ENCODE data around the gene PLXNC1. TPM values are rescaled to one million over a fixed set of nuclear protein-coding genes. Genes with fewer than 3 reads are reported as not detected.

The PLXNC1 gene
- total RNA-seq, 1 donor from 2014 or later, result 4.4 TPM

- intact Hi-C loops (cut with DNase I), result no loop called here
- DNase-seq (ENCODE audit: low spot score), result no peak
Measured at GRCh38 chr12:94127239-94128131, 20.9 kb upstream of the PLXNC1 start.

GRCh38 chr12:94128280-94128679 lies 20.1 kb upstream of the PLXNC1 start:
- intact Hi-C loops (cut with DNase I), result no loop called here
- no peak for DNase-seq (ENCODE audit: low spot score)

DNA sequence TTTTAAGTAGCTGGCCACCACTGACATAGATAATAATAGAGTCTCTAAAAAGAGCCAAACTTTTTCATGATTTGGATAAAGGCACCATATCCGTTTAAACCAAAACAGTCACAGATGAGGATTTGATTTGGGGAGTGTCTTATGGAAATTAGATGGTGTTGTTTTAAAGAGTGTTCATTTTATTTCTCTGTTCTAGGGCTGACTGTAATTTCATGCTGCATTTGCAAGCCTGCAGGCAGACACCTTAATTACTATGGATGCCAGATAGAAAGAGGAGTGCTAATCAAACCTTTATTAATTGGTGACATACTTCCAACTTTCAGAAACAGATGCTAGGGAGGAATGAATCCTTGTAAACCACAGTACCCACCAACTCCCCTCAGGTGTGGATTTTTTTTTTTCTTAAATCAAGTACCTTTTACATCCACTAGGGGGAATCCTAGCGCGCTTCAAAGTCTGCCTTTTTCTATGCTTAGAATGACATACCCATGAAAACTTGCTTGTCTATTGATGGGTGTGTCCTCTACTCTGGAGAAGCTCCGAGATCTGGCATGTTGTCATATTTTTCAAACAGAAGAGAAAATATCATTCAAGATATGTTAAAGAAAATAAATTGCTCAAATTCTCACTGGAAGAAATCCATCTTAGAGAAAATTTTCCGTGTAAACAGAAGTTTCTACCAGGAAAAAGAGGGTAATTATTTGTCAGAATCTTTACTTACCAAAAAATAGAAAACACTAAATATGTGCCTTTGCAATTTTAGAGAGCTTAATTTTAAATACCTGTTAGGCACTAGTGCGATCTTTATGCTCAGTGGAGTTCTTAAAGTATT lies 14.2 kb upstream of the PLXNC1 start:
- intact Hi-C loops (cut with DNase I), result loop anchor here (1.0 kb wide), 1 partner anchor 398 kb away; no protein-coding TSS in a partner anchor
- no peak for DNase-seq (ENCODE audit: low spot score)

- intact Hi-C loops (cut with DNase I), result no loop called here
- no peak for DNase-seq (ENCODE audit: low spot score)
Measured at GRCh38 chr12:94135896-94136295, 12.5 kb upstream of the PLXNC1 start.

DNA sequence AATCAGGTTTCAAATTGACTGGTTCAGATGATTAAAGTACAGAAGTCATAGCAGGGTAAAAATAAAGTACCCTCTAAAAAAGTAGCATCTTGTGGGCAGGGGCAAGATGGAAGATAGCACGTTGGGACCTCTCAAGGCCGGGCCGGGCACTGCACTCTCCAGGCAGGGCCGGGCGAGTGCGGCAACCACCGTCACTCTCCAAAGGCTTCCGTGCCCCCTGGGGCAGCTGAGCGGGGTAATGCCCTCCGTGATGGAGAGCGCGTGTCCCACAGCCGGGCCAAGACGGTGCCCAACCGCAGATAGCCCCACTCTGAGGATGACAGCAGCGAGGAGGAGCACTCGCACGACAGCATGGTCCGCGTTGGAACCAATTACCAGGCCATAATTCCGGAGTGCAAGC lies 8.6 kb upstream of the PLXNC1 start:
- intact Hi-C loops (cut with DNase I), result no loop called here
- DNase-seq (ENCODE audit: low spot score), result no peak

DNA sequence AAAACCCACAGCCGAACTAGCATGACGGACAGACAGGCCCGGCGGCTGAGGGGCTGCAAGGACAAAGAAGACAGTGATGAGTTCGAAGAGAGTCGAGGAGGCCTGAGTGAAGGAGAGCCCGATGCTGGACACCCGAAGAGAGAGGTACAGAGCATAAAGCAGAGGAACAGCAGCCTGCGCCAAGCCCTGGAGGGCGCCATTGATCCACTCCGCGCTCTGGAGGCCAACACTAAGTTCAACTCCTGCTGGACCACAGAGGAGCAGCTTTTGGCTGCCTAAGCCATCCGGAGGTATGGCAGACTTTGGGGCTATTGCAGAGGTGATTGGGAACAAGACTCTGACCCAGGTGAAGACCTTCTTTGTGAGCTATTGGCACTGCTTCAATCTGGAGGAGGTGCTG lies 7.8 kb upstream of the PLXNC1 start:
- no peak for DNase-seq (ENCODE audit: low spot score)
- intact Hi-C loops (cut with DNase I), result no loop called here

- intact Hi-C loops (cut with DNase I), result no loop called here
- no peak for DNase-seq (ENCODE audit: low spot score)
Measured at GRCh38 chr12:94141004-94141764, 7.2 kb upstream of the PLXNC1 start.

- DNase-seq (ENCODE audit: low spot score), result no peak
- intact Hi-C loops (cut with DNase I), result no loop called here
Measured at GRCh38 chr12:94141892-94142291, 6.5 kb upstream of the PLXNC1 start.

DNA sequence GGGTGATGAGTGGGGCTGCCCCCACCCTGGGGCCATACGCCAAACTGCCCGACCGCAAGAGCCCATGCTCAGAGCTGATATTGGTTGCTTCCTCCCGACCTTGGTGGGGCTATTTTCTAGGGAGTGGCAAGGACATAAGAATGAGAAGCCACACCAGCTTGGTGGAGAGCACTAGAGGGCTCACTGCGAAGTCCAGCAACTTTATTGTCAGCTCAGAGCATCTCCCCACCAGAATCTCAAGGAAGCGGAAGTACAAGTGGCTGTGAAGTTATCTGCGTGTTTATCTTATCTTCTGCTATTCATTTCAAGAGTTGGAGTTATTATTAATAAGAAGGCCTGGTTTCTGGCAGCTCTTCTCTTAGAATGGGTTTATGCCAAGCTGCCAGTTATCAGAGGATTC lies 4.9 kb upstream of the PLXNC1 start:
- intact Hi-C loops (cut with DNase I), result no loop called here

DNA sequence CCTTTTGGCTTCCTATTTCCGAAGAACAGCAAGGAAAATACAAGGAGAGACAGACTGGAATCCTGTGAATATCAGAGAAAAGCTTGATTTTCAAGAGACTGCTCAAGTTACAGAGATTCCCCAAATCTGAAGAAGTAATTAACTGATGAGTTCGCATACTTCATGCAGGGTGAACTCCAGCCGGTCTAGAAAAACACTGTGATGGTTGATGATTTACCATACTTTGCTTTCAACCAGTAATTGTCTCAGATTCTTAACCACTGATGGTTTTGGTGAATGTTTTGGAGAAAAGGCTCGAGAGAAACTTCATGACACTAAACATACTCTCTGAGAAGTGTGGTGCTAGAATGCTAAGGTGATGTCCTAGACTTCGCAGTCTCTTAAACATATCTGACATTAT lies 4.4 kb upstream of the PLXNC1 start:
- no peak for DNase-seq (ENCODE audit: low spot score)
- intact Hi-C loops (cut with DNase I), result loop anchor here (2.0 kb wide), 1 partner anchor 291 kb away; no protein-coding TSS in a partner anchor

More for the DNA sequence above, 4.9 kb upstream of the PLXNC1 start:
- no peak for DNase-seq (ENCODE audit: low spot score)

- intact Hi-C loops (cut with DNase I), result loop anchor here (2.0 to 5.0 kb wide), 4 partner anchors 113 to 1193 kb away; no protein-coding TSS in a partner anchor
- no peak for DNase-seq (ENCODE audit: low spot score)
Measured at GRCh38 chr12:94144781-94145180, 3.6 kb upstream of the PLXNC1 start.

GRCh38 chr12:94145191-94145983 lies 3.0 kb upstream of the PLXNC1 start:
- intact Hi-C loops (cut with DNase I), result loop anchor here (2.0 to 5.0 kb wide), 4 partner anchors 112 to 1192 kb away; no protein-coding TSS in a partner anchor
- DNase-seq (ENCODE audit: low spot score), result no peak

- intact Hi-C loops (cut with DNase I), result loop anchor here (5.0 kb wide), 3 partner anchors 111 to 1191 kb away; no protein-coding TSS in a partner anchor
- DNase-seq (ENCODE audit: low spot score), result no peak
Measured at GRCh38 chr12:94146166-94146936, 2.0 kb upstream of the PLXNC1 start.

DNA sequence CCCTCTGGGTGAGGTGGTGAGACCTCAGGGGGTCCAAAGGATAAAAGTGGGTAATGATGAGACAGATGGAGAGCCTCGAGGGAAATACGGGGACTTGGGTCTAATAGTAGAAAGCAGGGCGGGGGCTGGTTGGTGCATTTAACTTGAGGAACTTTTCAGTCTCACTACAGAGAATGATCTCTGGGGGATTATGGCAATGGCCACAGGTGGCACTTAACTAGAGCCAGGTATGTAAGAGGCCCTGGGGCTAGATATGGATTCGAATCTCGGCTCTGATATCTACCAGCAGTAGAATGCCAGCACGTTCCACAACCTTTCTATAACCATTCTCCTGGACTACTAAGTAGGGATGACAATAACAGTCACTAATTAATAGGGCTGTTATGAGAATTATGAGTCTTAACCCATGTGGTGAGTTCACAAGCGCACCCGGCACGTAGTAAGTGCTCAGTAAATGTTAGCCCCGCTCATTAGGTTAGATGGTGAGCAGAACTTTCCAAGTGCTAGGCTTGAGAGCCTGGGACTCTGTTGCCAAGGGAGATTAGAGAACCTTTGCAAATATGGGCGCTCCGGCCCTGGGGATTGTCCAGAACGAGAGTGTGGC lies 888 bp upstream of the PLXNC1 start:
- intact Hi-C loops (cut with DNase I), result loop anchor here (5.0 kb wide), 3 partner anchors 110 to 1190 kb away; no protein-coding TSS in a partner anchor

GRCh38 chr12:94148739-94149118 lies 352 bp downstream of the PLXNC1 start:
- intact Hi-C loops (cut with DNase I), result loop anchor here (5.0 kb wide), 3 partner anchors 109 to 1189 kb away; no protein-coding TSS in a partner anchor
- DNase-seq (ENCODE audit: low spot score), result no peak

More for the DNA sequence above, 888 bp upstream of the PLXNC1 start:
- no peak for DNase-seq (ENCODE audit: low spot score)

DNA sequence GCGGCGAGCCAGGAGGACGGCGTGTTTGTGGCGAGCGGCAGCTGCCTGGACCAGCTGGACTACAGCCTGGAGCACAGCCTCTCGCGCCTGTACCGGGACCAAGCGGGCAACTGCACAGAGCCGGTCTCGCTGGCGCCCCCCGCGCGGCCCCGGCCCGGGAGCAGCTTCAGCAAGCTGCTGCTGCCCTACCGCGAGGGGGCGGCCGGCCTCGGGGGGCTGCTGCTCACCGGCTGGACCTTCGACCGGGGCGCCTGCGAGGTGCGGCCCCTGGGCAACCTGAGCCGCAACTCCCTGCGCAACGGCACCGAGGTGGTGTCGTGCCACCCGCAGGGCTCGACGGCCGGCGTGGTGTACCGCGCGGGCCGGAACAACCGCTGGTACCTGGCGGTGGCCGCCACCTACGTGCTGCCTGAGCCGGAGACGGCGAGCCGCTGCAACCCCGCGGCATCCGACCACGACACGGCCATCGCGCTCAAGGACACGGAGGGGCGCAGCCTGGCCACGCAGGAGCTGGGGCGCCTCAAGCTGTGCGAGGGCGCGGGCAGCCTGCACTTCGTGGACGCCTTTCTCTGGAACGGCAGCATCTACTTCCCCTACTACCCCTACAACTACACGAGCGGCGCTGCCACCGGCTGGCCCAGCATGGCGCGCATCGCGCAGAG lies 873 bp downstream of the PLXNC1 start:
- intact Hi-C loops (cut with DNase I), result loop anchor here (5.0 kb wide), 3 partner anchors 108 to 1188 kb away; no protein-coding TSS in a partner anchor
- DNase-seq (ENCODE audit: low spot score), result peak; percentile 81

DNA sequence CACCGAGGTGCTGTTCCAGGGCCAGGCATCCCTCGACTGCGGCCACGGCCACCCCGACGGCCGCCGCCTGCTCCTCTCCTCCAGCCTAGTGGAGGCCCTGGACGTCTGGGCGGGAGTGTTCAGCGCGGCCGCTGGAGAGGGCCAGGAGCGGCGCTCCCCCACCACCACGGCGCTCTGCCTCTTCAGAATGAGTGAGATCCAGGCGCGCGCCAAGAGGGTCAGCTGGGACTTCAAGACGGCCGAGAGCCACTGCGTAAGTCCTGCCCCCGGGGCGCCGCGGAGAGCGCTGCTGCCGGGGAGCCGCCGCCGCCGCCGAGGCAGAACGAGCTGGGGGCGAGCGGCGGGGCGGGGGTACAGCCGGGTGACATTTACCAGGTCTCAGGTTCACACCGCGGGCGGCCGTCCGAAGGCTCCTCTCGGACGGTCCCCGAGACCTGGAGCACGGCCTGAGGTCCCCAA lies 1.4 kb downstream of the PLXNC1 start:
- no peak for DNase-seq (ENCODE audit: low spot score)
- intact Hi-C loops (cut with DNase I), result loop anchor here (5.0 kb wide), 3 partner anchors 107 to 1187 kb away; no protein-coding TSS in a partner anchor

All from cardiac septum (tissue), 1 donor.